Breast epithelium (tissue), 4 donors: ENCODE measurements around the gene MGST2. TPM values are rescaled to one million over a fixed set of nuclear protein-coding genes. Genes with fewer than 3 reads are reported as not detected.

Source experiments
- DNase-seq, 2 donors: peaks; one replicate each; pipeline ENCODE4 v3.0.0-alpha.2; 2019; ENCODE audit warnings: low spot score in 2 of 2
- H3K27ac ChIP-seq, 2 donors: fragments of 200-600 bp; sonication (generic) in 1 of 2; one replicate each; pipeline ENCODE4 v1.5.1; 2016 to 2019; ENCODE audit warnings: mild to moderate bottlenecking in 1 of 2
- H3K27me3 ChIP-seq, 2 donors: fragments of 200-600 bp; sonication (generic) in 1 of 2; one replicate each; pipeline versions ENCODE4 v1.5.1 to v1.6.0; 2017 to 2019; ENCODE audit warnings: control low read depth in 1 of 2, mild to moderate bottlenecking in 1 of 2
- H3K36me3 ChIP-seq: fragments of 200-600 bp; one replicate; pipeline ENCODE4 v1.5.1; 2019
- H3K4me1 ChIP-seq, 2 donors: fragments of 200-600 bp; sonication (generic); one replicate each; pipeline ENCODE4 v1.5.1; 2016 to 2019; ENCODE audit warnings: control low read depth in 1 of 2
- H3K4me3 ChIP-seq, 3 donors: fragments of 200-600 bp; sonication (generic); 1 replicate in 2 of 3; 2 replicates in 1 of 3; pipeline ENCODE4 v1.5.1; 2016 to 2019; ENCODE audit warnings: mild to moderate bottlenecking in 3 of 3, moderate library complexity in 2 of 3
- H3K9me3 ChIP-seq, 2 donors: fragments of 200-600 bp; sonication (generic) in 1 of 2; one replicate each; pipeline ENCODE4 v1.5.1; 2016 to 2019; ENCODE audit warnings: control low read depth in 1 of 2
- CTCF ChIP-seq, 3 donors: fragments of 450-650 bp; IDR thresholded peaks; one replicate each; pipeline ENCODE4 v1.5.1; 2016 to 2017; ENCODE audit warnings: antibody characterized with exemption in 3 of 3, mild to moderate bottlenecking in 3 of 3, moderate library complexity in 3 of 3
- POLR2A ChIP-seq: fragments of 450-650 bp; IDR thresholded peaks from one replicate; pipeline ENCODE4 v1.6.1; 2016; ENCODE audit warnings: antibody characterized with exemption, mild to moderate bottlenecking, moderate library complexity
- POLR2AphosphoS5 ChIP-seq, 3 donors: sonication (generic); formaldehyde crosslinking; IDR thresholded peaks; one replicate each; pipeline ENCODE4 v1.6.1; 2017; ENCODE audit warnings: antibody characterized with exemption in 3 of 3
- intact Hi-C: fragments of 100-400 bp; cut with DNase I; formaldehyde crosslinking; loops from one replicate; pipeline ENCODE4 v1.15.1; 2023; ENCODE audit warnings: low total_unique reads
- total RNA-seq, 3 donors: library from RNA; depleted of rRNA; stranded (reverse); fragments of >200 nt; gene quantifications; one replicate each; pipeline ENCODE4 v1.1.0, GENCODE V29; 2016

Gene MGST2
- total RNA-seq, 3 donors from 2014 or later = 29.1 to 58.7 (median 50.5) TPM

GRCh38 chr4:139749835-139750498 lies 84.3 kb downstream of the MGST2 start:
- no peaks in the 10 kb centered on the region for H3K27me3 ChIP-seq
- TF ChIP-seq CTCF (IDR thresholded peaks at IDR 0.05) = no peak
- TF ChIP-seq POLR2AphosphoS5 (IDR thresholded peaks at IDR 0.05) = no peak
- no peak for TF ChIP-seq POLR2A
- no peak overlapping the region for H3K27ac ChIP-seq
- H3K36me3 ChIP-seq = no peaks in the 10 kb centered on the region
- no peak for DNase-seq
- H3K4me1 ChIP-seq = no peaks in the 10 kb centered on the region
- H3K9me3 ChIP-seq = no peaks in the 10 kb centered on the region
- no peak overlapping the region for H3K4me3 ChIP-seq
- intact Hi-C loops = loop anchor here (5.0 kb wide), 1 partner anchor 783 kb away; no protein-coding TSS in a partner anchor

- Histone ChIP-seq H3K4me3 (no peak overlapping the region), H3K27ac (no peak overlapping the region), H3K27me3 (no peaks in the 10 kb centered on the region), H3K36me3 (no peaks in the 10 kb centered on the region), H3K4me1 (no peaks in the 10 kb centered on the region), H3K9me3 (no peaks in the 10 kb centered on the region)
- TF ChIP-seq POLR2AphosphoS5 (IDR thresholded peaks at IDR 0.05) (no peak), POLR2A (no peak), CTCF (IDR thresholded peaks at IDR 0.05) (no peak)
- no peak for DNase-seq
- intact Hi-C loops = loop anchor here (5.0 kb wide), 1 partner anchor 786 kb away; no protein-coding TSS in a partner anchor
Observed at GRCh38 chr4:139753686-139754085, 88.1 kb downstream of the MGST2 start.

Other genes starting within 250 kb of the MGST2 start
- 10 to 100 TPM; 13.1 to 15.8 (median 13.4) TPM for gene RAB33B, start 211.7 kb upstream of the MGST2 start, total RNA-seq
- gene SETD7, start 109.6 kb upstream of the MGST2 start, total RNA-seq = 100 to 1,000 TPM in 1 of 3 donors, 10 to 100 TPM in 2; 54.9 to 100 (median 63.6) TPM